Heart left ventricle (tissue), 16 donors: ENCODE data around the gene LRRC46. TPM values are rescaled to one million over a fixed set of nuclear protein-coding genes. Genes with fewer than 3 reads are reported as not detected.

Source experiments
- ATAC-seq, 4 donors: fragments of 200-7000 bp; cut with Tn5 transposase; one replicate each; pipeline ENCODE4 v1.9.1; 2020 to 2022; ENCODE audit warnings: moderate library complexity in 4 of 4, mild to moderate bottlenecking in 3 of 4, moderate number of reproducible peaks in 1 of 4
- DNase-seq, 5 donors: peaks; one replicate each; pipeline ENCODE4 v3.0.0-alpha.2; 2020
- H3K27ac ChIP-seq, 12 donors: fragments of 200-600 bp; sonication (generic) in 4 of 12; one replicate each; pipeline versions ENCODE4 v1.5.0 to v1.8.0; 2016 to 2022; ENCODE audit warnings: mild to moderate bottlenecking in 2 of 12
- H3K27me3 ChIP-seq, 9 donors: fragments of 200-600 bp; sonication (generic) in 2 of 9; one replicate each; pipeline versions ENCODE4 v1.5.1 to v1.8.0; 2016 to 2022; ENCODE audit warnings: mild to moderate bottlenecking in 3 of 9
- H3K36me3 ChIP-seq, 9 donors: fragments of 200-600 bp; sonication (generic) in 2 of 9; one replicate each; pipeline versions ENCODE4 v1.5.0 to v1.8.0; 2018 to 2022; ENCODE audit warnings: mild to moderate bottlenecking in 2 of 9
- H3K4me1 ChIP-seq, 12 donors: fragments of 200-600 bp; sonication (generic) in 4 of 12; one replicate each; pipeline versions ENCODE4 v1.5.0 to v1.8.0; 2016 to 2022; ENCODE audit warnings: mild to moderate bottlenecking in 3 of 12
- H3K4me3 ChIP-seq, 12 donors: fragments of 200-600 bp; sonication (generic) in 4 of 12; one replicate each; pipeline versions ENCODE4 v1.5.0 to v1.8.0; 2017 to 2022; ENCODE audit warnings: mild to moderate bottlenecking in 9 of 12, moderate library complexity in 4 of 12
- H3K9me3 ChIP-seq, 12 donors: fragments of 200-600 bp; sonication (generic) in 4 of 12; one replicate each; pipeline versions ENCODE4 v1.5.0 to v1.8.0; 2016 to 2022; ENCODE audit warnings: mild to moderate bottlenecking in 1 of 12
- POLR2A ChIP-seq, 2 donors: fragments of 450-650 bp; IDR thresholded peaks; one replicate each; pipeline ENCODE4 v1.6.1; 2017; ENCODE audit warnings: antibody characterized with exemption in 2 of 2, mild to moderate bottlenecking in 2 of 2, moderate library complexity in 2 of 2
- WGBS, 4 donors: extraction: QIAGEN DNeasy Blood & Tissue Kit in 2 of 4; methylation state at CpG; one replicate each; pipeline versions ENCODE4 v1.1.5 to v1.1.7; 2013 to 2018; 5-methylcytosine and 5-hydroxymethylcytosine counted together
- intact Hi-C, 10 donors: fragments of 100-400 bp; cut with DNase I; formaldehyde crosslinking; loops; one replicate each; pipeline versions ENCODE4 v1.11.1 to v1.14.2; 2022
- polyA plus RNA-seq, 2 donors: library from polyadenylated mRNA; stranded (reverse); fragments of 200-250 nt; gene quantifications; one replicate each; pipeline ENCODE4 v1.2.3, GENCODE V29; 2013
- total RNA-seq, 9 donors: library from RNA; depleted of rRNA in 2 of 9; stranded (reverse); fragments of >200 nt in 2 of 9; fragmentation: NEBNext Ultra II Directional in 3 of 9; extraction: Animal tissue kit (Norgen Biotek cat#: 25700) in 3 of 9; gene quantifications; one replicate each; pipeline versions ENCODE4 v1.1.0 to v1.2.4, GENCODE V29; 2016 to 2023
- TF ChIP-seq, protein P1 (sequence below), 12 donors: fragments of 200-600 bp; sonication (generic) in 4 of 12; IDR thresholded peaks; one replicate each; pipeline versions ENCODE4 v1.5.0 to v1.8.0; 2018 to 2022; ENCODE audit warnings: antibody characterized with exemption in 12 of 12, mild to moderate bottlenecking in 5 of 12
- donor health status: ischemic (EF 13 %, LVEDD 7.1; RV severe dilation, severe dysfunction).
- donor health status: healthy with polysubstance abuse.
- donor health status: DM: no; HTN: yes; CAD: no.
- donor health status: DM: no; HTN: no; CAD: no.
- donor health status: ischemic (EF 25% LVEDD 6.9; RV normal size, moderate dysfunction).
- donor health status: ischemic (EF 25% LVEDD 5.7; RV mildly dilated, moderate dysfunction).
- donor health status: healthy.
- donor health status: DM: yes; HTN: yes; CAD: no.
- donor health status: ischemic (EF 35%, LVEDD 5.7; RV mildly dilated, moderate dysfunction).
- donor health status: nonischemic (EF 11% LVEDD 7.7; RV severe dilation, severe dysfunction).
- donor health status: DM: yes; HTN: yes; CAD: no.
- donor health status: PGD.
- donor health status: ischemic (EF 29% LVEDD 5.4; RV normal size, mild dysfunction).
- donor health status: nonischemic (EF 23%, LVEDD 6.1; RV moderate dilation, normal function).

Gene LRRC46
- total and polyA plus RNA-seq, 11 donors, result 0.17 to 0.44 (median 0.32) TPM; not detected in 2

DNA sequence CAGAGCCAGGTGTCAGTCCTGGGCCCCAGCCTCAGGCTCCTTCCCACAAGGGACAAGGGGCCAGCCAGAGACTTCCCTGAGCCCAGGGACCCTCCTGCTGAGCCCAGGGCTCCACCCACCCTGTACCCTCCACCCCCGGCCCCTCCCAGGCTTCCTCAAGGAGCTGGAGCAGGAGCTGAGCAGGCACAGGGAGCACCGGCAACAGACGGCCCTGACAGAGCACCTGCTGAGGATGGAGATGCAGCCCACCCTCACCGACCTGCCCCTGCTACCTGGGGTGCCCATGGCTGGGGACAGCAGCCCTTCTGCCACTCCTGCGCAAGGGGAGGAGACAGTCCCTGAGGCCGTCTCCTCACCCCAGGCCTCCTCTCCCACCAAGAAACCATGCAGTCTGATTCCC is 5.1 kb downstream of the LRRC46 start:
- intact Hi-C loops, result no loop called here
- no peak overlapping the region for H3K27ac ChIP-seq
- H3K36me3 ChIP-seq, result peaks cover 0 to 37% (median 22%) of the 10 kb centered on the region in 9 donors
- ATAC-seq (no peak), DNase-seq (no peak)
- peaks cover 4 to 49% (median 28%) of the 10 kb centered on the region in 12 donors for H3K4me1 ChIP-seq
- no peak overlapping the region for H3K4me3 ChIP-seq
- TF ChIP-seq POLR2A (IDR thresholded peaks at IDR 0.05), result no peak
- TF ChIP-seq, protein P1, sequence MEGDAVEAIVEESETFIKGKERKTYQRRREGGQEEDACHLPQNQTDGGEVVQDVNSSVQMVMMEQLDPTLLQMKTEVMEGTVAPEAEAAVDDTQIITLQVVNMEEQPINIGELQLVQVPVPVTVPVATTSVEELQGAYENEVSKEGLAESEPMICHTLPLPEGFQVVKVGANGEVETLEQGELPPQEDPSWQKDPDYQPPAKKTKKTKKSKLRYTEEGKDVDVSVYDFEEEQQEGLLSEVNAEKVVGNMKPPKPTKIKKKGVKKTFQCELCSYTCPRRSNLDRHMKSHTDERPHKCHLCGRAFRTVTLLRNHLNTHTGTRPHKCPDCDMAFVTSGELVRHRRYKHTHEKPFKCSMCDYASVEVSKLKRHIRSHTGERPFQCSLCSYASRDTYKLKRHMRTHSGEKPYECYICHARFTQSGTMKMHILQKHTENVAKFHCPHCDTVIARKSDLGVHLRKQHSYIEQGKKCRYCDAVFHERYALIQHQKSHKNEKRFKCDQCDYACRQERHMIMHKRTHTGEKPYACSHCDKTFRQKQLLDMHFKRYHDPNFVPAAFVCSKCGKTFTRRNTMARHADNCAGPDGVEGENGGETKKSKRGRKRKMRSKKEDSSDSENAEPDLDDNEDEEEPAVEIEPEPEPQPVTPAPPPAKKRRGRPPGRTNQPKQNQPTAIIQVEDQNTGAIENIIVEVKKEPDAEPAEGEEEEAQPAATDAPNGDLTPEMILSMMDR (IDR thresholded peaks at IDR 0.05), result no peak
- H3K27me3 ChIP-seq, result no peaks in the 10 kb centered on the region
- no peaks in the 10 kb centered on the region for H3K9me3 ChIP-seq
- 76 to 97% (median 86%) methylated on average over 5 to 6 of the region's 6 CpGs for WGBS, 4 donors

DNA sequence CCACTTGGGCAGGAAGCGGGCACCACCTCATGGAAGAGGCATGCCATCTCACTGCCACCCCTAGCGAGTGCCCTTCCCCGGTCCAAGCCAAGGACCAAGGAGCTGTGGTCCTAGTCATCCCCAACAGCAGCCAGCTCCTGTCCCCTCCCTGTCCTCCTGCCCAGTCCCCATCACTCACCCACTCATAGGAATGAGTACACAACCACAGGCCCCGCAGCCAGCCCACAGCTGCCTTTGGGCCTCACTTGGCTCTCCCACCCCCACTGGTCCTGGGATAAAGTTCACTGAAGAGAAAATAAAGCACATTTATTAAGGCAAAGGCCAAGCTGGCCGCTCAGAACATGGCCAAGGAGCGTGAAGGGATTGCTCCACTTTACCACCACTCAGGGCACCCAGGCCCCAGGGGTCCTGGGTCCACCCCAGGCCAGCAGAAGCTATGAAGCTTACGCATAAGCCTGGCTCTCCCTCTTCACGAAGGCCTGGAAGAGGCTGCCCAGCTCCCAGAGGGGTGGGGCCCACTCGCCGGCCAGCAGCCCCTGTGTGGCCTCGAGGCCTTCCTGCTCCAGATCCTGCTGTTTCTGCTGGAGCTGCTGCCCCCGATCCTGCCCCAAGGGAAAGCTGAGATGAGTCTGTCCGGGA is 6.0 kb downstream of the LRRC46 start:
- intact Hi-C loops, result no loop called here
- Histone ChIP-seq H3K4me1 (peaks cover 4 to 45% (median 23%) of the 10 kb centered on the region in 12 donors), H3K9me3 (no peaks in the 10 kb centered on the region), H3K4me3 (no peak overlapping the region), H3K36me3 (peaks cover 0 to 37% (median 22%) of the 10 kb centered on the region in 9 donors), H3K27me3 (no peaks in the 10 kb centered on the region), H3K27ac (peak overlapping the region in 1 of 12 donors; percentile 6)
- WGBS, 4 donors, result 60 to 69% (median 61%) methylated on average over 9 to 13 of the region's 13 CpGs
- DNase-seq (no peak), ATAC-seq (no peak)
- TF ChIP-seq POLR2A (IDR thresholded peaks at IDR 0.05), result no peak
- TF ChIP-seq, protein P1 (IDR thresholded peaks at IDR 0.05), result no peak

DNA sequence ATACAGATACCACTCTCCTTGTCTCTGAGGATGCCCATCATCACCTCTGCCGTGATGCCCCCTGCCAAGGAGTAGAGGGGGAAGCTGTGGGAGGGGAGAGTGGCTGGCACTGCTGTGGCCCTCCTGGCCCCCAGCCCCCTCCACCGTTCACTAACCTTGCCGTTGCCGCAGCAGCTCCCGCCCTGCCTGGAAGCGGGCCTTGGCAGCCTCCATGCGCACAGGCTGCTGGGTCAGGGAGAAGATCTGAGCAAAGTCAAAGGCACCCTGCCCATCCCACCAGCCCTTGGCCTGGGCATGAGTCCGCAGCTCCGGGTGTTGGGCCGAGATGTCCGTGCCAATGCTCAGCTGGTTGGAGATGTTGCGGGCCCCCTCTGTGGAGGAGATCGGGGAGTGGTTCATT is 7.2 kb downstream of the LRRC46 start:
- Histone ChIP-seq H3K27me3 (peaks cover 0 to 4% (median 0%) of the 10 kb centered on the region in 9 donors), H3K9me3 (no peaks in the 10 kb centered on the region), H3K27ac (no peak overlapping the region), H3K36me3 (peaks cover 0 to 37% (median 22%) of the 10 kb centered on the region in 9 donors), H3K4me3 (no peak overlapping the region), H3K4me1 (peaks cover 4 to 45% (median 24%) of the 10 kb centered on the region in 12 donors)
- ATAC-seq (no peak), DNase-seq (no peak)
- intact Hi-C loops, result no loop called here
- no peak for TF ChIP-seq POLR2A (IDR thresholded peaks at IDR 0.05)
- TF ChIP-seq, protein P1 (IDR thresholded peaks at IDR 0.05), result no peak
- WGBS, 4 donors, result 90 to 95% (median 92%) methylated on average over 13 of the region's 13 CpGs

DNA sequence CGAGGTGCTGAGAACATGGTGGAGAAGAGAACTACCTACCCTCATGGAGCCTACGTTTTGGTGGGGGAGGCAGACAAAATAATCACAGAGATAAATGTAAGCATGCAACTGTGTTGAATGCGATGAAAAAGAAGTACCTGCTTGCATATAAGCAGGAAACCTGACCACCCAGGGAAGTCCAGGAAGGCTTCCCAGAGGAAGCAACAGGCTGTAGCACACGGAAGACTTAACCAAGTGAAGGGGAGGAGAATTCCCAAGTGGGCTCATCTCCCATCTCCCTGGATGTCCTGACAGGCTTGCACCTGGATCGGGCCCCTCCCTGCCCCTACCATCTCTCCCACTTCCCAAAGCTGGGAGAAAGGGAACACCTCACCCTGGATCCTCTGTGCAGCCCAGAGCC is 7.6 kb downstream of the LRRC46 start:
- 90 to 93% (median 91%) methylated on average over 5 of the region's 5 CpGs for WGBS, 4 donors
- DNase-seq (no peak), ATAC-seq (no peak)
- Histone ChIP-seq H3K4me3 (no peak overlapping the region), H3K36me3 (peaks cover 0 to 37% (median 22%) of the 10 kb centered on the region in 9 donors), H3K27me3 (peaks cover 0 to 8% (median 0%) of the 10 kb centered on the region in 9 donors), H3K27ac (no peak overlapping the region), H3K9me3 (no peaks in the 10 kb centered on the region), H3K4me1 (peaks cover 4 to 41% (median 24%) of the 10 kb centered on the region in 12 donors)
- no peak for TF ChIP-seq POLR2A (IDR thresholded peaks at IDR 0.05)
- TF ChIP-seq, protein P1 (IDR thresholded peaks at IDR 0.05), result no peak
- intact Hi-C loops, result no loop called here
